ENCODE results near the gene ADGRG3. TPM values are rescaled to one million over a fixed set of nuclear protein-coding genes. Genes with fewer than 3 reads are reported as not detected.

The ADGRG3 gene
- polyA plus RNA-seq, 3 donors: 0.41 to 1.0 TPM; not detected in 1

GRCh38 chr16:57727610-57728009, 59.5 kb downstream of the ADGRG3 start:
- Histone ChIP-seq H3K36me3 (replicated peaks in 1 of 2; ENCODE audit: control insufficient read depth in 1 of 2, insufficient read depth in 2 of 2, low read length in 2 of 2) (no peaks in the 10 kb centered on the region), H3K4me2 (replicated peaks; ENCODE audit: extremely low read depth, low read length, poor library complexity, severe bottlenecking) (no peak overlapping the region), H3K27me3 (ENCODE audit: control insufficient read depth in 2 of 2, insufficient read depth in 2 of 2, low read length in 2 of 2) (no peaks in the 10 kb centered on the region), H3K9ac (ENCODE audit: insufficient read depth, low read length, poor library complexity, severe bottlenecking) (no peak overlapping the region), H3K4me1 (ENCODE audit: control insufficient read depth in 1 of 2, insufficient read depth in 2 of 2, low read length in 2 of 2) (peaks cover 0 to 7% of the 10 kb centered on the region in 2 donors), H2AFZ (ENCODE audit: insufficient read depth, low read depth, low read length, poor library complexity, severe bottlenecking) (no peak overlapping the region), H3K27ac (ENCODE audit: low read depth in 1 of 2, low read length in 2 of 2) (no peak overlapping the region), H3K79me2 (ENCODE audit: insufficient read depth, low read length) (no peaks in the 10 kb centered on the region), H3K9me3 (replicated peaks in 1 of 2; ENCODE audit: control insufficient read depth in 1 of 2, insufficient read depth in 1 of 2, low read length in 2 of 2) (no peaks in the 10 kb centered on the region), H4K20me1 (ENCODE audit: insufficient read depth, low read length) (no peaks in the 10 kb centered on the region), H3K4me3 (replicated peaks in 1 of 3; ENCODE audit: low read depth in 2 of 3, low read length in 3 of 3) (no peak overlapping the region)
- Mint-ChIP-seq H3K4me1 (peaks cover 12% of the 10 kb centered on the region), H3K27me3 (ENCODE audit: low read depth in 3 of 3) (peaks cover 0 to 5% (median 5%) of the 10 kb centered on the region in 3 donors), H3K4me3 (no peak overlapping the region), H3K9me3 (peaks cover 0 to 3% (median 0%) of the 10 kb centered on the region in 7 donors), H3K36me3 (no peaks in the 10 kb centered on the region), H3K27ac (no peak overlapping the region)
- TF ChIP-seq, protein P1, sequence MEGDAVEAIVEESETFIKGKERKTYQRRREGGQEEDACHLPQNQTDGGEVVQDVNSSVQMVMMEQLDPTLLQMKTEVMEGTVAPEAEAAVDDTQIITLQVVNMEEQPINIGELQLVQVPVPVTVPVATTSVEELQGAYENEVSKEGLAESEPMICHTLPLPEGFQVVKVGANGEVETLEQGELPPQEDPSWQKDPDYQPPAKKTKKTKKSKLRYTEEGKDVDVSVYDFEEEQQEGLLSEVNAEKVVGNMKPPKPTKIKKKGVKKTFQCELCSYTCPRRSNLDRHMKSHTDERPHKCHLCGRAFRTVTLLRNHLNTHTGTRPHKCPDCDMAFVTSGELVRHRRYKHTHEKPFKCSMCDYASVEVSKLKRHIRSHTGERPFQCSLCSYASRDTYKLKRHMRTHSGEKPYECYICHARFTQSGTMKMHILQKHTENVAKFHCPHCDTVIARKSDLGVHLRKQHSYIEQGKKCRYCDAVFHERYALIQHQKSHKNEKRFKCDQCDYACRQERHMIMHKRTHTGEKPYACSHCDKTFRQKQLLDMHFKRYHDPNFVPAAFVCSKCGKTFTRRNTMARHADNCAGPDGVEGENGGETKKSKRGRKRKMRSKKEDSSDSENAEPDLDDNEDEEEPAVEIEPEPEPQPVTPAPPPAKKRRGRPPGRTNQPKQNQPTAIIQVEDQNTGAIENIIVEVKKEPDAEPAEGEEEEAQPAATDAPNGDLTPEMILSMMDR (IDR thresholded peaks at IDR 0.05): no peak
- intact Hi-C loops (cut with micrococcal nuclease): no loop called here
- 100% methylated on average over 1 of the region's 4 CpGs for WGBS (ENCODE audit: insufficient coverage)
- DNase-seq: no peak

DNA sequence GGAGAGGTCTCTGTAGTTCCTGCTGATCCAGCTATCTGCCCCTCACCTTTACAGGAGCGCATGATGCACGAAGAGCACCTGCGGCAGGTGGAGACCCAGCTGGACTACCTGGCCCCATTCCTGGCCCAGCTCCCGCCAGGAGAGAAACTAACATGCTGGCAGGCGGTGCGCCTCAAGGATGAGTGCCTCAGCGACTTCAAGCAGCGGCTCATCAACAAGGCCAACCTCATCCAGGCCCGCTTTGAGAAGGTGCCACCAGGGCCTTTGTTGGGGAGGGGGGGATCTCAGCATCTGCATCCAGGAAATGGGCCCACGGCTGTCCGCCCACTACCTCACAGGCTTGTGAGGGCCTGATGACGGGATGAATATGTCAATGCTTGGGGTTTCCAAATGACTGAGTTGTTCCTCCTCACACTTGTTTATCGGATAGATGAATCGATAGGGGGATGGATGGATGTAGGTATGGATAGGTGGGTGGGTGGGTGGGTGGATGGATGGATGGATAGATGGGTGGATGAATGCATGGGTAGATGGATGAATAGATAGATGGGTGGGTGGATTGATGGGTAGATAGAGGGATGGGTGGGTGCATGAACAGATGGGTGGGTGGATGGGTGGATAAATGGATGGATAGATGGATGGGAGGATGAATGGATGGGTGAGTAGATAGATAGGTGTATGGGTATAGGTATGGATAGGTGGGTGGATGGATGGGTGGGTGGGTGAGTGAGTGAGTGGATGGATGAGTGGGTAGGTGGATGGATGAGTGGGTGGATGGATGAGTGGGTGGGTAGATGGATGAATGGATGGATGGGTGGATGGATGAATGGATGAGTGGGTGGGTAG, 60.5 kb downstream of the ADGRG3 start:
- Histone ChIP-seq H3K27ac (ENCODE audit: low read depth in 1 of 2, low read length in 2 of 2) (no peak overlapping the region), H3K9ac (ENCODE audit: insufficient read depth, low read length, poor library complexity, severe bottlenecking) (no peak overlapping the region), H3K4me3 (replicated peaks in 1 of 3; ENCODE audit: low read depth in 2 of 3, low read length in 3 of 3) (no peak overlapping the region), H3K27me3 (ENCODE audit: control insufficient read depth in 2 of 2, insufficient read depth in 2 of 2, low read length in 2 of 2) (no peaks in the 10 kb centered on the region), H3K4me2 (replicated peaks; ENCODE audit: extremely low read depth, low read length, poor library complexity, severe bottlenecking) (no peak overlapping the region), H3K36me3 (replicated peaks in 1 of 2; ENCODE audit: control insufficient read depth in 1 of 2, insufficient read depth in 2 of 2, low read length in 2 of 2) (no peaks in the 10 kb centered on the region), H3K9me3 (replicated peaks in 1 of 2; ENCODE audit: control insufficient read depth in 1 of 2, insufficient read depth in 1 of 2, low read length in 2 of 2) (no peaks in the 10 kb centered on the region), H4K20me1 (ENCODE audit: insufficient read depth, low read length) (no peaks in the 10 kb centered on the region), H3K4me1 (ENCODE audit: control insufficient read depth in 1 of 2, insufficient read depth in 2 of 2, low read length in 2 of 2) (peaks cover 0 to 7% of the 10 kb centered on the region in 2 donors), H2AFZ (ENCODE audit: insufficient read depth, low read depth, low read length, poor library complexity, severe bottlenecking) (no peak overlapping the region), H3K79me2 (ENCODE audit: insufficient read depth, low read length) (no peaks in the 10 kb centered on the region)
- TF ChIP-seq, protein P1 (IDR thresholded peaks at IDR 0.05): no peak
- no peak for DNase-seq
- H3K4me1 Mint-ChIP-seq: peaks cover 12% of the 10 kb centered on the region
- H3K4me3 Mint-ChIP-seq: no peak overlapping the region
- WGBS (ENCODE audit: insufficient coverage): 97% methylated on average over 5 of the region's 14 CpGs
- H3K36me3 Mint-ChIP-seq: no peaks in the 10 kb centered on the region
- intact Hi-C loops (cut with micrococcal nuclease): no loop called here
- no peak overlapping the region for H3K27ac Mint-ChIP-seq
- H3K9me3 Mint-ChIP-seq: peaks cover 0 to 5% (median 0%) of the 10 kb centered on the region in 7 donors
- H3K27me3 Mint-ChIP-seq (ENCODE audit: low read depth in 3 of 3): peaks cover 0 to 7% (median 3%) of the 10 kb centered on the region in 3 donors

Measured in CD14-positive monocyte (primary cell).